IPS-18c (cell line): ENCODE measurements around the gene LIPG.

ENCODE experiments used
- H3K4me3 ChIP-seq: 2 replicates; pipeline ENCODE4 v1.7.0; 2013; ENCODE audit warnings: low read depth, mild to moderate bottlenecking, low read length, moderate library complexity; ENCODE audit not compliant: insufficient read depth
- H3K9me3 ChIP-seq: one replicate; pipeline ENCODE4 v1.6.1; 2013; ENCODE audit warnings: mild to moderate bottlenecking, low read length, moderate library complexity; ENCODE audit not compliant: control insufficient read depth, insufficient read depth

LIPG gene

DNA sequence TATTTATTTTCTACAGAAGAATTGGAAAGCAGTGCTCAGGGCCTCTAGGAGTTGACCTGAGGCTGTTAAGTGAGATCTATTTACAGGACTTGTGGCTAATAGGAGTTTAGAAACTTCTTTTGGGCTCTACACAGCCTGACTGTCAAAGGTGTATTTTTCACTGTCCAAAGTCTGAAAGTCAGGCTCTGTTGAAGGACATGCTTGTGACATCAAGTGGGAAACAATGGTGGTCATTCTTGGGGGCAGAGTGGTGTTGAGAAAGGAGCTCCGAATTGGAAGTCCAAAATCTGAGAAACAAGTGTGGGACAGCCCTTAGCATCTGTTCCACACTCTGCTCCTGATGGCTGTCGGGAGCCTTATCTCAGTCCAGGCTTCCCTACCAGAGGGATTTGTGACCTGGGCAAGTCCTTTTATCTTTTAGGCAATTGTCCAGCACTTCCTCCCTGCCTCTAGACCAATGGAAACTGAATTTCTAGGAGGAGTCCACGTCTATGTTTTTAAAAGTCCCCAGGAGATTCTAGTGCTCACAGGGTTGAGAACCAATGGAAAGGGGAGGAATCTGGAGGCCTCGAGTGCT is 76.4 kb downstream of the LIPG start:
- H3K4me3 ChIP-seq, result no peak overlapping the region
- H3K9me3 ChIP-seq, result no peaks in the 10 kb centered on the region

DNA sequence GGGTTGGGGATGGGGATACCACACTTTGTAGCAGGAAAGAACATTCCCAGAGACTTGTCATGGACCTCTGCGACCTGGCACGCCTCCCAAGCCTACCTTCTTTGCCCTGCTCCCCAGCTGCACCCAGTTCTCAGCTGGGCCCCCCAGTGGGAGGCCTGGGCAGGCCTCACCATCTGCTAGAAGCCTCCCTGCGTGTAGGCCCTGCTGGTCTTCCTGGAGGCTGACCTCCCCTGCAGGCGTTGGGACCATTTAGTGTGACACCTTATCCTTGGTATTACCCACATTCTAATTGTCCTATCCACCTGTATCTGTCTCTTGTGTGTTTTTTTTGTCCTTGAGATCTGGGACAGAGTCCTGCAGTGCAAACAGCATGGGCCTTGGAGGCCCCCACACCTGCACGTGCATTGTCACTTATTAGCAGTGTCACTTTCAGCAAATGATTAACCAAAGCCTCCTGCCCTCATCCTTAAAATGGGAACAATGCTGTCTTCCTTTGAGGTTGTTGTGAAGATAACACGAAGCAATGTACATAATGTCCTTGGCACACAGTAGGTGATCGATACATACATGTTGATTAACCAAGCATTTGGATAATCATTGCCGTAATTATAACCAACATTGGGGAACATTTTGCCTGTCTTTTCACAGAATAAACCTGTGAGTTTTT is 77.2 kb downstream of the LIPG start:
- H3K4me3 ChIP-seq, result no peak overlapping the region
- no peaks in the 10 kb centered on the region for H3K9me3 ChIP-seq

DNA sequence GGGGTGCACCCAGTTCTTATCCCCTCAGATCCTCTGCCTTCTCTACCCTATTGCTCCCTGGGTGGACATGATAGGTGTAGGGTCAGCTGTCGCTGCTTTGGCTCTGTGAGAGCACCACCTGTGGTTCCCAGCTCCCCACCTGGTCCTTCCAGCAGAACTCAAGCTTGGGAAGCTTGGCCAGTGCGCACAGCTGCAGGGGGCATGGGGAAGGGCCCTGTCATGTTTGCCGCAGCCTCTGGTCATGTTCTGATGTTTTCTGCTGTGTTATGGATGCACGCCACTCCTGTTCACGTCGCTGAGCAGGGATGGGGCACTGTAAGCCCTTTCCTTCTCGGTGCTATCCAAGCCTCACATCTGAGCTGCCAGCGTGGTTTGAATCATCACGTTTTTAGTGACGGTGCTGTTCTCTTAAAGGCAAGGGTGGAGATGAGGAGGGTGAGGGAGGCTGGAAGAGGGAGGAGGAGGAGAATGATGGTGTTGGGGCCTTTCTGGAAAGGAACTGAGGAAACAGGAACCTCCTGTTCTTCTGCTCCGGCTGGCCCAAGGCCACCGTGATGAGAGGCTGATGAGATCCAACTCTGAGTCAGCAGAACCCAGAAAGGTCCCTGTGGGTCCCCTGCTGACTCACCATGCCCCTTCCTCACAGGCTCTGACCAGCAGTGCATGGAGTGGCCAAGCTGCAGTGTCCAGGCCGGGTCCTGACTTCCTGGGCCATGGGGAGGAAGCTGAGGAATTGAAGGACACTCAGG is 78.0 kb downstream of the LIPG start:
- H3K4me3 ChIP-seq, result no peak overlapping the region
- H3K9me3 ChIP-seq, result no peaks in the 10 kb centered on the region

DNA sequence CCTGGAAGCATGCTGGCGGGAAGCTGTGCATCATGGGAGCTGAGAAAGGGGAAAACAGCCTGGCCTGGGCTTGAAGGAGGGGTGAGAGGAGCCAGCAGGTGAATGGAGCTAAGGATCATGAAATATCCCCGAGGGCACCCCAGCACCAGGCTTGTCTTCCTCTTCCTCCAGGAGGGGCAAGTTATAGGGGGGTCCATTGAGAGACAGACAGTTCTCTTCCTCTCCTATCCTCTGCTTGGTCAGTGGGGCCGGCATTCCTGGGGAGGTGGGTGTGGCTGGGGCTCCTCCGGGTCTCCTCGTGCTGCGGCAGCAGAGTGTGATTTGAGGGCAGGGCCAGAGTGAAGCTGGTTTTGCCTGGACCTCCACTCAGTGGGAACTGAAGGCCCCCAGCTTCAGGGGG is 78.9 kb downstream of the LIPG start:
- no peaks in the 10 kb centered on the region for H3K9me3 ChIP-seq
- H3K4me3 ChIP-seq, result no peak overlapping the region; the same call in 1 of the 2 replicates

GRCh38 chr18:49645196-49645595 is 83.3 kb downstream of the LIPG start:
- H3K9me3 ChIP-seq, result no peaks in the 10 kb centered on the region
- no peak overlapping the region for H3K4me3 ChIP-seq

DNA sequence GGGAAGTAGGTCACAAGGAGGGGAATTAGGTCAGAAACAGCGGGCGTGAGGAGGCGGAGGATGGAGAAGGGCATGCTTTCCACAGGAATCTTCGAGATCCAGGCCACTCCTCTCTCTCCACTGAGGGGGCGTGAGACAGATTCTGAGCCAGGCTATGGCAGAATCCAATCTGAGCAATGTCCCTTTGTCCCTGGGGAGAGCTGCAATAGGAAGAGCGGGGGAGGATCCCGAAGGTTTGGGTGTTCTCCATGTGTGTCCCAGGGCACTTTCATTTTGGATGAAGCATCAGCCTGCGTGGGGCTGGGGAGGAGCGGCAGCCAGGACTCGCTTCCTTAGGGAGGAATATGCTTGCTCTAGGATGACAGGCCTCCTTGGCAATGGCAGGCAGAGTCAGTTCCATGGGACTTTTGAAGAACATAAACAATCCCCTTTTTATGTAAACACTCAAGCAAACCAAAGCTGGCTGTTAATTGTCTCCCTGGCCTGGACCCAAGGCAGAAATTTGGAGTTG is 84.0 kb downstream of the LIPG start:
- Histone ChIP-seq H3K9me3 (peaks cover 2% of the 10 kb centered on the region), H3K4me3 (no peak overlapping the region)

DNA sequence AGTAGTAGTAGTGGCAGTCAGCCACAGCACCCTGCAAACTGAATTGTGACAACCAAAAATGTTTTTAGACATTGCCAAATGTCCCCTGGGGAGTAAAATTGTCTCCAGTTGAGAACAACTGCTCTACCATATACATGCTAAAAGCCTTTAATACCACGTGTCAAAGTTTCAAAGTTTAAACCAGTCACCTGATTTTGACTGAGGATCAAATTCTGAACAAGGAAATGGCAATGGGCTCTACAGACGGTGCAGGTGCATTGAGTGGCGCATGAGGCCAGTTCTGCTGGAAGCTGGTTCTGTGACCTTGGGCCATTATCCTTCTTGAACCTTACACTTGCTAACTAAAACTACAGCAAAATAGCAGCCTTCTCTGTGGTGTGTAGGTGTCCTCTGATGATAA is 85.0 kb downstream of the LIPG start:
- H3K9me3 ChIP-seq, result peaks cover 2% of the 10 kb centered on the region

GRCh38 chr18:49647496-49648168 is 85.8 kb downstream of the LIPG start:
- Histone ChIP-seq H3K9me3 (peaks cover 2% of the 10 kb centered on the region), H3K4me3 (no peak overlapping the region)

More for the DNA sequence above, 85.0 kb downstream of the LIPG start:
- H3K4me3 ChIP-seq, result no peak overlapping the region

DNA sequence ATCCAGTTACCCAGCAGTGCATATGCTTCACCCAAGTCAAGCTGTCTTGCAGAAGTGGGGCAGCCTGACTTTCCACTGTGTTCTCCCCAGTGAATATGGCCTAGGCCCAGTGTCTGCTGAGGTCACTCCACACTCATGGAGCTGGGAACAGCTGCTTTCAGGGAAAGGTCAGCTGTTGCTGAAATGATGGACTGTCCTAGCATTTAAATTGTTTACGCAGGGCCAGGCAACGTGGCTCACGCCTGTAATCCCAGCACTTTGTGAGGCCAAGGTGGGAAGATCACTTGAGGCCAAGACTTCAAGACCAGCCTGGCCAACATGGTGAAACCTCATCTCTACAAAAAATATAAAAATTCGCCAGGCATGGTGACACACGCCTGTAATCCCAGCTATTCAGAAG is 86.5 kb downstream of the LIPG start:
- Histone ChIP-seq H3K4me3 (no peak overlapping the region), H3K9me3 (peaks cover 2% of the 10 kb centered on the region)
